Upper lobe of left lung (tissue), 4 donors: ENCODE data around the gene FBXL7.

Source experiments
- CTCF ChIP-seq, 6 experiments: fragments of 450-650 bp in 4 of 6; fragments of 200-600 bp in 2 of 6; sonication (generic) in 2 of 6; IDR thresholded peaks; one replicate each; pipeline ENCODE4 v1.5.1; 2016 to 2019; ENCODE audit warnings: antibody characterized with exemption in 6 of 6
- POLR2A ChIP-seq, 4 donors: fragments of 450-650 bp; IDR thresholded peaks; one replicate each; pipeline ENCODE4 v1.5.1; 2016 to 2017; ENCODE audit warnings: antibody characterized with exemption in 4 of 4, mild to moderate bottlenecking in 2 of 4
- POLR2AphosphoS5 ChIP-seq, 2 donors: sonication (generic); formaldehyde crosslinking; IDR thresholded peaks; one replicate each; pipeline ENCODE4 v1.5.1; 2017; ENCODE audit warnings: antibody characterized with exemption in 2 of 2

GRCh38 chr5:15577132-15577531 is 77.2 kb downstream of the FBXL7 start:
- TF ChIP-seq CTCF (IDR thresholded peaks at IDR 0.05) (no peak), POLR2A (IDR thresholded peaks at IDR 0.05) (no peak), POLR2AphosphoS5 (IDR thresholded peaks at IDR 0.05) (no peak)
